HepG2 (cell line): ENCODE results near the gene TLR1. TPM values are rescaled to one million over a fixed set of nuclear protein-coding genes. Genes with fewer than 3 reads are reported as not detected.
"Not testable (repeated sequence)": the region's sequence is repeated elsewhere in the genome, so short reads cannot be mapped to it uniquely, and the experiment has no call there.

Source experiments
- ATAC-seq: fragments of 200-7000 bp; cut with Tn5 transposase; 3 replicates; pipeline ENCODE4 v1.9.1; 2020; ENCODE audit warnings: mild to moderate bottlenecking, moderate library complexity
- BruUV-seq: library from RNA; stranded (reverse); fragments of 400-500 nt; replicated peaks from 2 replicates; lab custom pipeline; 2021; lab: Mats Ljungman, UMichigan
- CTCF ChIA-PET: fragments of 300-600 bp; formaldehyde crosslinking; extraction: SDS; loops from one replicate; lab custom pipeline; 2021; ENCODE audit warnings: low total read pairs, inconsistent platforms, low intra/inter-chr PET ratio; lab: Yijun Ruan, JAX
- POLR2A ChIA-PET: fragments of 350-600 bp; sonication (Branson Sonifier 250); formaldehyde crosslinking; loops from one replicate; lab custom pipeline; 2020; ENCODE audit warnings: antibody characterized with exemption, inconsistent platforms; lab: Yijun Ruan, JAX
- DNase-seq: peaks from one replicate; pipeline ENCODE4 v3.0.0-alpha.2; 2015; ENCODE audit warnings: low spot score
- FAIRE-seq: peaks from 3 replicates; lab custom pipeline; 2011; peaks lifted over from hg19 to GRCh38; lab: Jason Lieb, UNC
- H2AFZ ChIP-seq: one replicate; pipeline ENCODE4 v1.6.1; 2011; ENCODE audit warnings: low read length, inconsistent platforms
- H3K27ac ChIP-seq: fragments of 300-600 bp; 3 replicates; pipeline ENCODE4 v1.8.0; 2011; ENCODE audit warnings: mixed run types, mild to moderate bottlenecking, mixed read lengths, low read length, inconsistent platforms; ENCODE audit not compliant: insufficient read depth; ENCODE audit errors: extremely low read length
- H3K27me3 ChIP-seq, 2 experiments: fragments of 200-600 bp in 1 of 2; 2 replicates in 1 of 2; 3 replicates in 1 of 2; pipeline versions ENCODE4 v1.6.0 to v1.8.0; 2011; ENCODE audit warnings: low read length in 2 of 2, mild to moderate bottlenecking in 2 of 2, moderate library complexity in 2 of 2, inconsistent platforms in 1 of 2; ENCODE audit not compliant: insufficient read depth in 2 of 2, control insufficient read depth in 1 of 2
- H3K36me3 ChIP-seq, 2 experiments: fragments of 200-600 bp in 1 of 2; replicated peaks in 1 of 2; 2 replicates in 1 of 2; 3 replicates in 1 of 2; pipeline versions ENCODE4 v1.5.1 to v1.8.0; 2011; ENCODE audit warnings: low read length in 2 of 2, inconsistent platforms in 1 of 2; ENCODE audit not compliant: insufficient read depth in 2 of 2, control insufficient read depth in 1 of 2
- H3K4me1 ChIP-seq: 2 replicates; pipeline ENCODE4 v1.5.1; 2012; ENCODE audit warnings: low read length, inconsistent platforms; ENCODE audit not compliant: insufficient read depth
- H3K4me2 ChIP-seq: 2 replicates; pipeline ENCODE4 v1.6.0; 2011; ENCODE audit warnings: low read depth, low read length, inconsistent platforms
- H3K4me3 ChIP-seq, 3 experiments: fragments of 200-600 bp in 1 of 3; sonication (generic), shearing (Covaris generic) in 1 of 3; replicated peaks in 1 of 3; 2 replicates each; pipeline ENCODE4 v1.5.1; 2011 to 2016; ENCODE audit warnings: low read length in 3 of 3, inconsistent platforms in 2 of 3, low read depth in 2 of 3, mild to moderate bottlenecking in 2 of 3, control low read depth in 1 of 3, mixed read lengths in 1 of 3; ENCODE audit not compliant: insufficient read depth in 1 of 3
- H3K79me2 ChIP-seq: one replicate; pipeline ENCODE4 v1.6.1; 2011; ENCODE audit warnings: low read length, inconsistent platforms; ENCODE audit not compliant: insufficient read depth
- H3K9ac ChIP-seq: 2 replicates; pipeline ENCODE4 v1.6.0; 2011; ENCODE audit warnings: mild to moderate bottlenecking, low read depth, low read length, inconsistent platforms; ENCODE audit not compliant: insufficient read depth
- H3K9me3 ChIP-seq: 2 replicates; pipeline ENCODE4 v1.5.1; 2012; ENCODE audit warnings: mild to moderate bottlenecking, low read length
- H4K20me1 ChIP-seq: 2 replicates; pipeline ENCODE4 v1.6.0; 2011; ENCODE audit warnings: inconsistent platforms, mild to moderate bottlenecking, low read length, moderate library complexity; ENCODE audit not compliant: insufficient read depth
- CCDC6 ChIP-seq: sonication (generic); formaldehyde crosslinking; IDR thresholded peaks from 2 replicates; pipeline ENCODE4 v1.8.1; 2022; ENCODE audit warnings: mild to moderate bottlenecking, missing genetic modification reagents, moderate library complexity
- GTF2F1 ChIP-seq: fragments of 150-350 bp; IDR thresholded peaks from 2 replicates; pipeline ENCODE4 v1.6.1; 2014; ENCODE audit warnings: low read length
- MIER2 ChIP-seq: IDR thresholded peaks from 2 replicates; pipeline ENCODE4 v1.6.1; 2016; ENCODE audit warnings: missing biosample characterization, missing genetic modification reagents
- MXD3 ChIP-seq: IDR thresholded peaks from 2 replicates; pipeline ENCODE4 v1.6.1; 2016; ENCODE audit warnings: mild to moderate bottlenecking, missing biosample characterization, missing genetic modification reagents
- RBFOX2 ChIP-seq: fragments of 200-400 bp; formaldehyde crosslinking; IDR thresholded peaks from 2 replicates; pipeline ENCODE4 v1.6.1; 2017; ENCODE audit warnings: low read depth, mild to moderate bottlenecking, low read length
- SIX4 ChIP-seq: sonication (generic); formaldehyde crosslinking; IDR thresholded peaks from 2 replicates; pipeline ENCODE4 v1.4.0; 2020; ENCODE audit warnings: missing genetic modification reagents
- YEATS2 ChIP-seq: sonication (generic); formaldehyde crosslinking; IDR thresholded peaks from 2 replicates; pipeline ENCODE4 v1.4.0; 2020; ENCODE audit warnings: missing genetic modification reagents, borderline replicate concordance
- ZNF879 ChIP-seq: sonication (generic); formaldehyde crosslinking; IDR thresholded peaks from 2 replicates; pipeline ENCODE4 v1.8.1; 2023; ENCODE audit warnings: missing genetic modification reagents
- WGBS: methylation state at CpG from one replicate; pipeline ENCODE4 v1.1.6; 2017; ENCODE audit warnings: low lambda C conversion rate; 5-methylcytosine and 5-hydroxymethylcytosine counted together
- in situ Hi-C: cut with HindIII; loops from 2 replicates; pipeline ENCODE4 v1.10.0; 2017; ENCODE audit warnings: low pct_unique_long_range_greater_than_20kb; ENCODE audit not compliant: extremely low pct_ligation_motif_present
- intact Hi-C: fragments of 100-400 bp; cut with micrococcal nuclease; formaldehyde crosslinking; loops from one replicate; pipeline ENCODE4 v1.10.0; 2022; ENCODE audit not compliant: unreplicated experiment
- polyA plus RNA-seq, 8 experiments: library from polyadenylated mRNA; depleted of rRNA in 3 of 8; stranded (reverse) in 7 of 8; unstranded in 1 of 8; fragments of >200 nt; fragmentation: Illumina TruSeq in 4 of 8; extraction: Trizol in 4 of 8; gene quantifications; 2 replicates each; pipeline versions ENCODE4 v1.2.1 to v1.2.3, GENCODE V29; 2011 to 2016; ENCODE audit warnings: low read depth in 4 of 8, missing spikeins in 1 of 8, mixed read lengths in 1 of 8; ENCODE audit not compliant: insufficient read depth in 1 of 8
- total RNA-seq, 5 experiments: library from RNA; depleted of rRNA; stranded (reverse); fragments of >200 nt; fragmentation: Illumina TruSeq; extraction: Trizol; gene quantifications; 2 replicates each; pipeline ENCODE4 v1.2.3, GENCODE V29; 2016; ENCODE audit warnings: low read depth in 1 of 5
- TF ChIP-seq, protein P1 (sequence below), 2 experiments: IDR thresholded peaks; 2 replicates each; pipeline ENCODE4 v1.6.1; 2011 to 2012; ENCODE audit warnings: low read length in 2 of 2, borderline replicate concordance in 1 of 2, low read depth in 1 of 2, mild to moderate bottlenecking in 1 of 2, moderate library complexity in 1 of 2

TLR1 gene
- total and polyA plus RNA-seq, 2 of the 13 experiments (the other 11 are each of a cell fraction or from before 2014, with no cell fraction given) = 0.08 to 0.11 TPM

DNA sequence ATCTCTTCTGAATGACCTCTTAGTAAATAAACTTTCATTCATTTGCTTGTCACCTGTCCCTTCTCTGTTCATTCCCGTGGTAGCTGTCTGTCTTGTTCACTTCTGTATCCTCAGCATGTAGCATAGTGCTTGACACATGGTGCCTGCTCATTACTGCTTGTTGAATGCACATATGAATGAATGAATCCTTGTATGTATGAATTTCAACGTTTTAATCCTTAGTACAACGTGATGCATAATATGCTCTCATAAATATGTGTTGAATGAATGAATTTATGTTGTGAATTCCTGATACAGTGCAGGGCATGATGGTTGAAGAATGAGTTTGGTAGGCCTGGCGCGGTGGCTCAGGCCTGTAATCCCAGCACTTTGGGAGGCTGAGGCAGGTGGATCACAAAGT is 24.8 kb downstream of the TLR1 start:
- CTCF ChIA-PET = no interaction called here

DNA sequence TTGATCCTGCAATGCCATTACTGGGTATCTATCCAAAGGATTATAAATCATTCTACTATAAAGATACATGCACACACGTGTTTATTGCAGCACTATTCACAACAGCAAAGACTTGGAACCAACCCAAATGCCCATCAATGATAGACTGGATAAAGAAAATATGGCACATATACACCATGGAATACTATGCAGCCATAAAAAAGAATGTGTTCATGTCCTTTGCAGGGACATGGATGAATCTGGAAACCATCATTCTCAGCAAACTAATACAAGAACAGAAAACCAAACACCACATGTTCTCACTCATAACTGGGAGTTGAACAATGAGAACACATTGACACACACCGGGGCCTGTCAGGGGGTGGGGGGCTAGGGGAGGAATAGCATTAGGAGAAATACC is 26.7 kb downstream of the TLR1 start:
- H3K4me3 ChIP-seq, POLR2A ChIA-PET, intact Hi-C loops, FAIRE-seq, DNase-seq, H3K27me3 ChIP-seq, H3K36me3 ChIP-seq, CTCF ChIA-PET, BruUV-seq, H3K4me1 ChIP-seq, H3K79me2 ChIP-seq, H3K9me3 ChIP-seq, H3K9ac ChIP-seq, in situ Hi-C loops, ATAC-seq, H4K20me1 ChIP-seq, H3K27ac ChIP-seq, H2AFZ ChIP-seq, H3K4me2 ChIP-seq: not testable (repeated sequence)
- WGBS = 46% methylated on average over 2 of the region's 2 CpGs

More for the DNA sequence above, 24.8 kb downstream of the TLR1 start:
- Histone ChIP-seq H3K4me1 (no peaks in the 10 kb centered on the region), H2AFZ (no peak overlapping the region), H3K27ac (no peak overlapping the region), H3K4me3 (no peak overlapping the region), H3K4me2 (no peak overlapping the region), H3K27me3 (0 out of 5 replicates have a peak, but pooled peaks cover 0 to 5% of the 10 kb centered on the region in 2 experiments), H3K36me3 (no peaks in the 10 kb centered on the region), H3K79me2 (no peaks in the 10 kb centered on the region), H3K9ac (no peak overlapping the region), H4K20me1 (no peaks in the 10 kb centered on the region), H3K9me3 (no peaks in the 10 kb centered on the region)
- no peak for TF ChIP-seq GTF2F1
- 34% methylated on average over 5 of the region's 5 CpGs for WGBS
- intact Hi-C loops = no loop called here
- FAIRE-seq (no peak), DNase-seq (no peak), ATAC-seq (no peak)
- no TSS peak for BruUV-seq
- in situ Hi-C loops = no loop called here
- POLR2A ChIA-PET = no interaction called here

GRCh38 chr4:38775326-38775725 is 29.3 kb downstream of the TLR1 start:
- in situ Hi-C loops = no loop called here
- ATAC-seq (no peak), DNase-seq (no peak), FAIRE-seq (no peak)
- intact Hi-C loops = no loop called here
- WGBS = 46% methylated on average over 2 of the region's 2 CpGs
- no TSS peak for BruUV-seq
- no peaks in the 10 kb centered on the region for H3K4me1 ChIP-seq
- no peak overlapping the region for H3K9ac ChIP-seq
- no peaks in the 10 kb centered on the region for H3K9me3 ChIP-seq
- H4K20me1 ChIP-seq = no peaks in the 10 kb centered on the region
- CTCF ChIA-PET = no interaction called here
- H3K79me2 ChIP-seq = no peaks in the 10 kb centered on the region
- no peak overlapping the region for H2AFZ ChIP-seq
- H3K27ac ChIP-seq = no peak overlapping the region
- peaks cover 0 to 8% of the 10 kb centered on the region in 2 experiments; a peak in 2 of 5 replicates for H3K27me3 ChIP-seq
- no peak overlapping the region for H3K4me3 ChIP-seq
- POLR2A ChIA-PET = no interaction called here
- no peaks in the 10 kb centered on the region for H3K36me3 ChIP-seq
- H3K4me2 ChIP-seq = no peak overlapping the region
- TF ChIP-seq SIX4 (CRISPR knock-in tag) (no peak), RBFOX2 (no peak), ZNF879 (CRISPR knock-in tag) (no peak), YEATS2 (CRISPR knock-in tag) (no peak), MXD3 (no peak), CCDC6 (CRISPR knock-in tag) (no peak), MIER2 (CRISPR knock-in tag) (no peak)
- TF ChIP-seq, protein P1, sequence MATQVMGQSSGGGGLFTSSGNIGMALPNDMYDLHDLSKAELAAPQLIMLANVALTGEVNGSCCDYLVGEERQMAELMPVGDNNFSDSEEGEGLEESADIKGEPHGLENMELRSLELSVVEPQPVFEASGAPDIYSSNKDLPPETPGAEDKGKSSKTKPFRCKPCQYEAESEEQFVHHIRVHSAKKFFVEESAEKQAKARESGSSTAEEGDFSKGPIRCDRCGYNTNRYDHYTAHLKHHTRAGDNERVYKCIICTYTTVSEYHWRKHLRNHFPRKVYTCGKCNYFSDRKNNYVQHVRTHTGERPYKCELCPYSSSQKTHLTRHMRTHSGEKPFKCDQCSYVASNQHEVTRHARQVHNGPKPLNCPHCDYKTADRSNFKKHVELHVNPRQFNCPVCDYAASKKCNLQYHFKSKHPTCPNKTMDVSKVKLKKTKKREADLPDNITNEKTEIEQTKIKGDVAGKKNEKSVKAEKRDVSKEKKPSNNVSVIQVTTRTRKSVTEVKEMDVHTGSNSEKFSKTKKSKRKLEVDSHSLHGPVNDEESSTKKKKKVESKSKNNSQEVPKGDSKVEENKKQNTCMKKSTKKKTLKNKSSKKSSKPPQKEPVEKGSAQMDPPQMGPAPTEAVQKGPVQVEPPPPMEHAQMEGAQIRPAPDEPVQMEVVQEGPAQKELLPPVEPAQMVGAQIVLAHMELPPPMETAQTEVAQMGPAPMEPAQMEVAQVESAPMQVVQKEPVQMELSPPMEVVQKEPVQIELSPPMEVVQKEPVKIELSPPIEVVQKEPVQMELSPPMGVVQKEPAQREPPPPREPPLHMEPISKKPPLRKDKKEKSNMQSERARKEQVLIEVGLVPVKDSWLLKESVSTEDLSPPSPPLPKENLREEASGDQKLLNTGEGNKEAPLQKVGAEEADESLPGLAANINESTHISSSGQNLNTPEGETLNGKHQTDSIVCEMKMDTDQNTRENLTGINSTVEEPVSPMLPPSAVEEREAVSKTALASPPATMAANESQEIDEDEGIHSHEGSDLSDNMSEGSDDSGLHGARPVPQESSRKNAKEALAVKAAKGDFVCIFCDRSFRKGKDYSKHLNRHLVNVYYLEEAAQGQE (IDR thresholded peaks at IDR 0.05; ENCODE audit: borderline replicate concordance in 1 of 2, low read depth in 1 of 2, low read length in 2 of 2) = no peak
